Measurements from ENCODE around the gene OR1A1. TPM values are rescaled to one million over a fixed set of nuclear protein-coding genes. Genes with fewer than 3 reads are reported as not detected.
"Not testable (repeated sequence)": the region's sequence is repeated elsewhere in the genome, so short reads cannot be mapped to it uniquely, and the experiment has no call there.

Gene OR1A1
- total RNA-seq, 2 donors from 2014 or later = not detected

GRCh38 chr17:3213587-3213986, 6.1 kb downstream of the OR1A1 start:
- Histone ChIP-seq H3K36me3 (no peaks in the 10 kb centered on the region), H3K27me3 (no peaks in the 10 kb centered on the region), H3K27ac (no peak overlapping the region), H3K9me3 (peaks cover 0 to 8% of the 10 kb centered on the region in 2 donors), H3K4me3 (no peak overlapping the region), H3K4me1 (no peaks in the 10 kb centered on the region)
- TF ChIP-seq CTCF (IDR thresholded peaks at IDR 0.05) = no peak
- no peak for DNase-seq (ENCODE audit: low spot score)

- H3K27me3 ChIP-seq; H3K9me3 ChIP-seq; H3K27ac ChIP-seq; H3K4me3 ChIP-seq; H3K4me1 ChIP-seq; DNase-seq (ENCODE audit: low spot score); H3K36me3 ChIP-seq: not testable (repeated sequence)
These were observed 12.5 kb downstream of the OR1A1 start for GRCh38 chr17:3219978-3220377.

- Histone ChIP-seq H3K4me3 (no peak overlapping the region), H3K27me3 (no peaks in the 10 kb centered on the region), H3K36me3 (no peaks in the 10 kb centered on the region), H3K27ac (no peak overlapping the region), H3K9me3 (peaks cover 0 to 8% of the 10 kb centered on the region in 2 donors), H3K4me1 (no peaks in the 10 kb centered on the region)
- no peak for DNase-seq (ENCODE audit: low spot score)
- no peak for TF ChIP-seq CTCF (IDR thresholded peaks at IDR 0.05)
These were observed 14.4 kb downstream of the OR1A1 start for GRCh38 chr17:3221850-3222249.

GRCh38 chr17:3222505-3222904, 15.0 kb downstream of the OR1A1 start:
- no peaks in the 10 kb centered on the region for H3K27me3 ChIP-seq
- H3K36me3 ChIP-seq = no peaks in the 10 kb centered on the region
- peaks cover 0 to 8% of the 10 kb centered on the region in 2 donors for H3K9me3 ChIP-seq
- no peak for DNase-seq (ENCODE audit: low spot score)
- H3K4me1 ChIP-seq = no peaks in the 10 kb centered on the region
- H3K4me3 ChIP-seq = no peak overlapping the region
- no peak overlapping the region for H3K27ac ChIP-seq
- no peak for TF ChIP-seq CTCF (IDR thresholded peaks at IDR 0.05)

GRCh38 chr17:3224721-3225352, 17.4 kb downstream of the OR1A1 start:
- not testable (repeated sequence) for DNase-seq (ENCODE audit: low spot score); H3K4me1 ChIP-seq; H3K9me3 ChIP-seq; H3K4me3 ChIP-seq; H3K27ac ChIP-seq; H3K27me3 ChIP-seq; H3K36me3 ChIP-seq

- H3K4me1 ChIP-seq; H3K9me3 ChIP-seq; H3K36me3 ChIP-seq; H3K4me3 ChIP-seq; DNase-seq (ENCODE audit: low spot score); H3K27me3 ChIP-seq; H3K27ac ChIP-seq: not testable (repeated sequence)
These were observed 24.8 kb downstream of the OR1A1 start for GRCh38 chr17:3232300-3232699.

GRCh38 chr17:3238685-3239084, 31.2 kb downstream of the OR1A1 start:
- H3K4me3 ChIP-seq; H3K27ac ChIP-seq; H3K27me3 ChIP-seq; H3K4me1 ChIP-seq; H3K36me3 ChIP-seq; H3K9me3 ChIP-seq; DNase-seq (ENCODE audit: low spot score): not testable (repeated sequence)

GRCh38 chr17:3241044-3241443, 33.6 kb downstream of the OR1A1 start:
- H3K27ac ChIP-seq; DNase-seq (ENCODE audit: low spot score); H3K4me1 ChIP-seq; H3K9me3 ChIP-seq; H3K36me3 ChIP-seq; H3K27me3 ChIP-seq; H3K4me3 ChIP-seq: not testable (repeated sequence)

GRCh38 chr17:3244841-3245240, 37.4 kb downstream of the OR1A1 start:
- H3K27ac ChIP-seq; H3K36me3 ChIP-seq; H3K4me1 ChIP-seq; H3K9me3 ChIP-seq; H3K4me3 ChIP-seq; DNase-seq (ENCODE audit: low spot score); H3K27me3 ChIP-seq: not testable (repeated sequence)

- H3K36me3 ChIP-seq; H3K9me3 ChIP-seq; H3K27me3 ChIP-seq; H3K4me1 ChIP-seq; H3K27ac ChIP-seq; H3K4me3 ChIP-seq; DNase-seq (ENCODE audit: low spot score): not testable (repeated sequence)
These were observed 41.5 kb downstream of the OR1A1 start for GRCh38 chr17:3249013-3249412.

Measured in right atrium auricular region (tissue), 2 donors.